Fibroblast of the aortic adventitia (primary cell): ENCODE data around the gene BMPR1A. TPM values are rescaled to one million over a fixed set of nuclear protein-coding genes. Genes with fewer than 3 reads are reported as not detected.

Experiments used
- DNase-seq: peaks from one replicate; pipeline ENCODE4 v3.0.0-alpha.2; 2010; ENCODE audit warnings: low read depth
- H3K4me3 ChIP-seq: 2 replicates; pipeline ENCODE4 v1.5.1; 2011; ENCODE audit warnings: low read depth, mild to moderate bottlenecking, control low read depth, low read length, moderate library complexity
- total RNA-seq: library from RNA; depleted of rRNA; stranded (reverse); fragments of >200 nt; gene quantifications from 2 replicates; pipeline ENCODE4 v1.2.3, GENCODE V29; 2012; ENCODE audit warnings: low replicate concordance
- TF ChIP-seq, protein P1 (sequence below): IDR thresholded peaks from 2 replicates; pipeline ENCODE4 v1.5.1; 2011; ENCODE audit warnings: mild to moderate bottlenecking, low read length, control low read depth, inconsistent platforms; ENCODE audit not compliant: insufficient read depth

The BMPR1A gene
- total RNA-seq, 1 donor, result 74.7 TPM

- TF ChIP-seq, protein P1, sequence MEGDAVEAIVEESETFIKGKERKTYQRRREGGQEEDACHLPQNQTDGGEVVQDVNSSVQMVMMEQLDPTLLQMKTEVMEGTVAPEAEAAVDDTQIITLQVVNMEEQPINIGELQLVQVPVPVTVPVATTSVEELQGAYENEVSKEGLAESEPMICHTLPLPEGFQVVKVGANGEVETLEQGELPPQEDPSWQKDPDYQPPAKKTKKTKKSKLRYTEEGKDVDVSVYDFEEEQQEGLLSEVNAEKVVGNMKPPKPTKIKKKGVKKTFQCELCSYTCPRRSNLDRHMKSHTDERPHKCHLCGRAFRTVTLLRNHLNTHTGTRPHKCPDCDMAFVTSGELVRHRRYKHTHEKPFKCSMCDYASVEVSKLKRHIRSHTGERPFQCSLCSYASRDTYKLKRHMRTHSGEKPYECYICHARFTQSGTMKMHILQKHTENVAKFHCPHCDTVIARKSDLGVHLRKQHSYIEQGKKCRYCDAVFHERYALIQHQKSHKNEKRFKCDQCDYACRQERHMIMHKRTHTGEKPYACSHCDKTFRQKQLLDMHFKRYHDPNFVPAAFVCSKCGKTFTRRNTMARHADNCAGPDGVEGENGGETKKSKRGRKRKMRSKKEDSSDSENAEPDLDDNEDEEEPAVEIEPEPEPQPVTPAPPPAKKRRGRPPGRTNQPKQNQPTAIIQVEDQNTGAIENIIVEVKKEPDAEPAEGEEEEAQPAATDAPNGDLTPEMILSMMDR, result no peak
- H3K4me3 ChIP-seq, result no peak overlapping the region
- no peak for DNase-seq
Measured at GRCh38 chr10:86960863-86961434, 204.5 kb downstream of the BMPR1A start.

- TF ChIP-seq, protein P1, result no peak
- no peak for DNase-seq
- H3K4me3 ChIP-seq, result no peak overlapping the region
Measured at GRCh38 chr10:86961481-86962091, 205.2 kb downstream of the BMPR1A start.

DNA sequence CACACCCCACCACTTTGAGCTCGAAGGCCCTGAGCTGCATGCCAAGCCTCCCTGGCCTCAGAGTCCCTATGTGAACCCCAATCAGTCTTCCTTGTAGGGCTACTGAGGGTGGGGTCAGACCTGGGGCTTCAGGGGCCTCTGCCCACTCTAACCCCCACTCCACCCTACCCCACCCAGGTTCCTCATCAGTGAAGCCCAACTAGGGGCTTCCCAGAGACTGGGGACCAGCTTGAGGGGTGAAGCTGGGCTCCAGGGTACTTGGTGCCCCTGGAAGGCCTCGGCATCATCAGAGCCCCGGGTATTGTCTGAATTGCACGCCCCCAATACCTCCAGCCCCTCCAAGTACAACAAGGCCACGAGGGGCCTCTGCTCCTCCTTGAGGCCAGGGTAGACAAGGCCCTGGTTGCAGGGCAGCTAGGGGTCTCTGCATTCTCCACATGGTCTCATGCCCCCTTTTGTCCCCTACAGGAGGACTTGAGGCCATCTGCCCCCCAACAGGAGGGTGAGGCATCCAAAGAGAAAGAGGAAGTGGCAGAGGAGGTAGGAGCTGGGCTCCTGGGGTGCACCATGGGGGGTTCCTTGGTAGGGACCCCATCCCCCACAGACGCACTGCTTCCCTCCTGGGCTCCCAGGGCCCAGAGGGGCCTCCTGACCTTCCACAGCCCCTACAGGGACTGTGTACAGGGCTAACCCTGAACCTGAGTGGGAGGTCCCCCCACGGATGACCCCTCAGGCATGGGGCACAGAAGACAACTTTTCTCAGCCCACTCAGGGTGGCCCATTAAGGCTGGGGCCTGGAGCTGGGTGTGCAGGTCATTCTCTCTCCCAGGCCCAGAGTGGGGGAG is 205.9 kb downstream of the BMPR1A start:
- TF ChIP-seq, protein P1, result no peak
- no peak overlapping the region for H3K4me3 ChIP-seq
- no peak for DNase-seq

DNA sequence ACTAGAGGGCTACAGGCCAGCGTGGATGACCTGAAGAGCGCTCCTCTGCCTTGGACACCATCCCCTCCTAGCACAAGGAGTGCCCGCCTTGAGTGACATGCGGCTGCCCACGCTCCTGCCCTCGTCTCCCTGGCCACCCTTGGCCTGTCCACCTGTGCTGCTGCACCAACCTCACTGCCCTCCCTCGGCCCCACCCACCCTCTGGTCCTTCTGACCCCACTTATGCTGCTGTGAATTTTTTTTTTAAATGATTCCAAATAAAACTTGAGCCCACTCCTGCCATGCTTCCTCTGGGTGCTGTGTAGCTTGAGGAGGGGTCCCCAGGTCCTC is 206.5 kb downstream of the BMPR1A start:
- TF ChIP-seq, protein P1, result no peak
- H3K4me3 ChIP-seq, result no peak overlapping the region
- DNase-seq, result no peak

DNA sequence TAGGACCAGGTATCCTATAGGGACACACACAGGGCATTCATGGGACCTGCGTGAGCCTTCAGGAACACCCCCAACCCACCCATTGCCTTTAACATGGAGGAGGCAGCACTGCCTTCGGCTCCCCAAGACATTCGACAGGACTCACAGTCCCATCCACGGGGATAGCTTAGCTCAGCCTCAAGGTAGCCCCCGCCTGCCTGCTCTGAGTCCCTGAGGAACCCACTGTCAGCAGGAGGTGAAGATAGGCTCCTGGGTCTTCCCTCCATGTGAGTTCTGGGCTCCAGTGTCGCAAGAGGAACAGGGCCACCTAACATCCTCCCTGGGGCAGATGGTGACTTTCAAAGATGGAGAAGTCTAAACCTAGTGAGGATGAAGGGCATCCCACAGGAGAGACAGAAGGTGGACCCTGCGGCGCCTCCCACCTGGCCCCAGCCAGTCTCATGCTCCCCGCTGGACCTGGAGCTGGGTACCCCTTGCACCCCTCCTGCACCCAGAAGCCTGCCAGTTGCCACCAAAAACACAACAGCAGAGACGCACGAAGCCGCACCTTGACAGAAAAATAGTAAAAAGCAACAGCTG is 207.0 kb downstream of the BMPR1A start:
- H3K4me3 ChIP-seq, result no peak overlapping the region
- DNase-seq, result no peak
- TF ChIP-seq, protein P1, result no peak

- TF ChIP-seq, protein P1, result no peak
- H3K4me3 ChIP-seq, result no peak overlapping the region
- DNase-seq, result no peak
Measured at GRCh38 chr10:86964061-86964846, 207.8 kb downstream of the BMPR1A start.
